ENCODE data around the gene BMERB1.
A peak's percentile ranks its signal among the peaks of the same experiment; 100 is the strongest.
"Not testable (repeated sequence)": the region's sequence is repeated elsewhere in the genome, so short reads cannot be mapped to it uniquely, and the experiment has no call there.

BMERB1 gene

GRCh38 chr16:15426796-15427195 lies 7.6 kb upstream of the BMERB1 start:
- DNase-seq, result no peak

- peak; percentile 56 for DNase-seq
Measured at GRCh38 chr16:15427648-15428239, 6.6 kb upstream of the BMERB1 start.

- DNase-seq, result not testable (repeated sequence)
Measured at GRCh38 chr16:15430884-15431283, 3.5 kb upstream of the BMERB1 start.

- no peak for DNase-seq
Measured at GRCh38 chr16:15434079-15434424, 336 bp upstream of the BMERB1 start.

- no peak for DNase-seq
Measured at GRCh38 chr16:15435216-15435864, 952 bp downstream of the BMERB1 start.

- no peak for DNase-seq
Measured at GRCh38 chr16:15439102-15439501, 4.7 kb downstream of the BMERB1 start.

GRCh38 chr16:15439521-15439920 lies 5.1 kb downstream of the BMERB1 start:
- no peak for DNase-seq

GRCh38 chr16:15440852-15441251 lies 6.5 kb downstream of the BMERB1 start:
- DNase-seq, result no peak

- not testable (repeated sequence) for DNase-seq
Measured at GRCh38 chr16:15442140-15442539, 7.8 kb downstream of the BMERB1 start.

GRCh38 chr16:15443753-15444152 lies 9.4 kb downstream of the BMERB1 start:
- DNase-seq, result no peak

GRCh38 chr16:15444264-15444663 lies 9.9 kb downstream of the BMERB1 start:
- no peak for DNase-seq

- DNase-seq, result no peak
Measured at GRCh38 chr16:15445450-15445849, 11.1 kb downstream of the BMERB1 start.

- no peak for DNase-seq
Measured at GRCh38 chr16:15446901-15447300, 12.5 kb downstream of the BMERB1 start.

- DNase-seq, result no peak
Measured at GRCh38 chr16:15450624-15451023, 16.2 kb downstream of the BMERB1 start.

- no peak for DNase-seq
Measured at GRCh38 chr16:15451098-15451731, 16.8 kb downstream of the BMERB1 start.

GRCh38 chr16:15452246-15452855 lies 18.0 kb downstream of the BMERB1 start:
- no peak for DNase-seq

GRCh38 chr16:15453296-15453695 lies 18.9 kb downstream of the BMERB1 start:
- DNase-seq, result not testable (repeated sequence)

GRCh38 chr16:15454933-15455332 lies 20.5 kb downstream of the BMERB1 start:
- DNase-seq, result not testable (repeated sequence)

GRCh38 chr16:15457400-15457799 lies 23.0 kb downstream of the BMERB1 start:
- DNase-seq, result no peak

GRCh38 chr16:15457958-15458357 lies 23.6 kb downstream of the BMERB1 start:
- DNase-seq, result no peak

- DNase-seq, result no peak
Measured at GRCh38 chr16:15459791-15460190, 25.4 kb downstream of the BMERB1 start.

GRCh38 chr16:15460601-15461000 lies 26.2 kb downstream of the BMERB1 start:
- no peak for DNase-seq

GRCh38 chr16:15461376-15461775 lies 27.0 kb downstream of the BMERB1 start:
- DNase-seq, result no peak
